H9 (cell line): ENCODE data around the gene HS6ST2. TPM values are rescaled to one million over a fixed set of nuclear protein-coding genes. Genes with fewer than 3 reads are reported as not detected.

Experiments used
- DNase-seq: peaks from one replicate; pipeline ENCODE4 v3.0.0-alpha.2; 2017
- H2AFZ ChIP-seq: one replicate; pipeline ENCODE4 v1.6.1; 2013; ENCODE audit warnings: mild to moderate bottlenecking, low read length, control low read depth, moderate library complexity
- H2AK5ac ChIP-seq: 2 replicates; pipeline ENCODE4 v1.6.1; 2013; ENCODE audit warnings: low read length, control low read depth, mixed read lengths; ENCODE audit not compliant: insufficient read length
- H2BK120ac ChIP-seq: one replicate; pipeline ENCODE4 v1.6.1; 2013; ENCODE audit warnings: low read depth, mild to moderate bottlenecking, low read length, control low read depth, inconsistent platforms; ENCODE audit not compliant: poor library complexity, severe bottlenecking
- H2BK12ac ChIP-seq: 2 replicates; pipeline ENCODE4 v1.6.1; 2013; ENCODE audit warnings: low read length, control low read depth, mixed read lengths, low read depth; ENCODE audit not compliant: insufficient read length
- H2BK15ac ChIP-seq: 2 replicates; pipeline ENCODE4 v1.6.1; 2013; ENCODE audit warnings: low read depth, low read length, control low read depth
- H2BK20ac ChIP-seq: one replicate; pipeline ENCODE4 v1.6.1; 2013; ENCODE audit warnings: low read depth, mild to moderate bottlenecking, low read length, control low read depth, inconsistent platforms; ENCODE audit not compliant: poor library complexity, severe bottlenecking
- H2BK5ac ChIP-seq: 2 replicates; pipeline ENCODE4 v1.6.1; 2013; ENCODE audit warnings: low read length, control low read depth, mixed read lengths; ENCODE audit not compliant: insufficient read length
- H3K14ac ChIP-seq: 2 replicates; pipeline ENCODE4 v1.6.1; 2013; ENCODE audit warnings: low read length, control low read depth; ENCODE audit not compliant: insufficient read depth
- H3K18ac ChIP-seq: 2 replicates; pipeline ENCODE4 v1.6.1; 2013; ENCODE audit warnings: low read depth, mild to moderate bottlenecking, mixed read lengths, low read length, control low read depth; ENCODE audit not compliant: insufficient read length
- H3K23ac ChIP-seq: 2 replicates; pipeline ENCODE4 v1.6.1; 2013; ENCODE audit warnings: low read length, control low read depth, mixed read lengths, low read depth; ENCODE audit not compliant: insufficient read length
- H3K23me2 ChIP-seq: 2 replicates; pipeline ENCODE4 v1.6.1; 2013; ENCODE audit warnings: low read depth, mild to moderate bottlenecking, mixed read lengths, low read length, control low read depth; ENCODE audit not compliant: insufficient read length, poor library complexity, severe bottlenecking
- H3K27ac ChIP-seq: 2 replicates; pipeline ENCODE4 v1.5.1; 2013; ENCODE audit warnings: low read length, control low read depth, mixed read lengths, low read depth; ENCODE audit not compliant: insufficient read length
- H3K27me3 ChIP-seq: 2 replicates; pipeline ENCODE4 v1.6.1; 2013; ENCODE audit warnings: low read length, control low read depth, inconsistent platforms; ENCODE audit not compliant: insufficient read depth
- H3K4ac ChIP-seq: 2 replicates; pipeline ENCODE4 v1.6.1; 2013; ENCODE audit warnings: low read depth, mild to moderate bottlenecking, control low read depth, inconsistent platforms, low read length, moderate library complexity
- H3K4me1 ChIP-seq: 2 replicates; pipeline ENCODE4 v1.6.1; 2013; ENCODE audit warnings: low read length, control low read depth, inconsistent platforms; ENCODE audit not compliant: insufficient read depth
- H3K4me2 ChIP-seq: 2 replicates; pipeline ENCODE4 v1.6.1; 2013; ENCODE audit warnings: low read length, control low read depth, mixed read lengths; ENCODE audit not compliant: insufficient read length, insufficient read depth
- H3K56ac ChIP-seq: 2 replicates; pipeline ENCODE4 v1.6.1; 2013; ENCODE audit warnings: low read depth, mild to moderate bottlenecking, mixed read lengths, low read length, control low read depth; ENCODE audit not compliant: insufficient read length
- H3K79me1 ChIP-seq: 2 replicates; pipeline ENCODE4 v1.6.1; 2013; ENCODE audit warnings: low read depth, mild to moderate bottlenecking, moderate library complexity, low read length, control low read depth, inconsistent platforms; ENCODE audit not compliant: insufficient read depth, poor library complexity, severe bottlenecking
- H3K79me2 ChIP-seq: 2 replicates; pipeline ENCODE4 v1.6.1; 2013; ENCODE audit warnings: low read length, control low read depth, inconsistent platforms; ENCODE audit not compliant: insufficient read depth
- H3K9ac ChIP-seq: 2 replicates; pipeline ENCODE4 v1.6.1; 2013; ENCODE audit warnings: low read length, control low read depth, mixed read lengths; ENCODE audit not compliant: insufficient read length; ENCODE audit errors: extremely low read depth
- H3K9me3 ChIP-seq: one replicate; pipeline ENCODE4 v1.6.1; 2013; ENCODE audit warnings: low read depth, low read length, inconsistent platforms; ENCODE audit not compliant: control insufficient read depth
- H3T11ph ChIP-seq: one replicate; pipeline ENCODE4 v1.6.1; 2013; ENCODE audit warnings: mild to moderate bottlenecking, low read length, control low read depth, inconsistent platforms
- H4K20me1 ChIP-seq: one replicate; pipeline ENCODE4 v1.6.1; 2013; ENCODE audit not compliant: control insufficient read depth, insufficient read length, insufficient read depth
- H4K5ac ChIP-seq: 2 replicates; pipeline ENCODE4 v1.6.1; 2013; ENCODE audit warnings: low read depth, mild to moderate bottlenecking, mixed read lengths, low read length, control low read depth; ENCODE audit not compliant: insufficient read length
- H4K8ac ChIP-seq: replicated peaks from 2 replicates; pipeline ENCODE4 v1.6.1; 2013; ENCODE audit warnings: low read length, control low read depth, mixed read lengths, low read depth; ENCODE audit not compliant: insufficient read length
- H4K91ac ChIP-seq: 2 replicates; pipeline ENCODE4 v1.6.1; 2013; ENCODE audit warnings: low read depth, mild to moderate bottlenecking, moderate library complexity, mixed read lengths, low read length, control low read depth; ENCODE audit not compliant: insufficient read length
- H3K27ac Mint-ChIP-seq, 3 experiments: 2 replicates in 2 of 3; 3 replicates in 1 of 3; pipeline ENCODE4 v1.8.0; 2020 to 2021; ENCODE audit warnings: mixed read lengths in 3 of 3, mild to moderate bottlenecking in 1 of 3, moderate library complexity in 1 of 3
- H3K27me3 Mint-ChIP-seq: 2 replicates; pipeline ENCODE4 v1.8.0; 2021; ENCODE audit warnings: low read depth, mild to moderate bottlenecking, moderate library complexity, mixed read lengths
- H3K36me3 Mint-ChIP-seq, 3 experiments: 2 replicates in 2 of 3; 3 replicates in 1 of 3; pipeline ENCODE4 v1.8.0; 2020 to 2021; ENCODE audit warnings: low read depth in 3 of 3, mixed read lengths in 3 of 3; ENCODE audit not compliant: insufficient read depth in 1 of 3
- H3K4me1 Mint-ChIP-seq, 2 experiments: 2 replicates each; pipeline ENCODE4 v1.8.0; 2020; ENCODE audit warnings: mixed read lengths in 2 of 2
- H3K4me3 Mint-ChIP-seq, 2 experiments: 2 replicates in 1 of 2; 3 replicates in 1 of 2; pipeline ENCODE4 v1.8.0; 2020 to 2021; ENCODE audit warnings: mild to moderate bottlenecking in 2 of 2, mixed read lengths in 2 of 2, moderate library complexity in 1 of 2
- H3K9me3 Mint-ChIP-seq, 2 experiments: 2 replicates in 1 of 2; 3 replicates in 1 of 2; pipeline ENCODE4 v1.8.0; 2020; ENCODE audit warnings: mild to moderate bottlenecking in 2 of 2, mixed read lengths in 2 of 2, moderate library complexity in 1 of 2
- CTCF ChIP-seq: fragments of 200-600 bp; sonication (generic); conservative IDR thresholded peaks from 3 replicates; pipeline ENCODE4 v1.8.0; 2021; ENCODE audit warnings: antibody characterized with exemption, mild to moderate bottlenecking
- WGBS: extraction: QIAGEN DNeasy Blood & Tissue Kit; methylation state at CpG from one replicate; pipeline ENCODE4 v1.1.7; 2013; ENCODE audit warnings: missing lambda C conversion rate, low lambda C conversion rate, mixed read lengths; ENCODE audit not compliant: insufficient read length; ENCODE audit errors: extremely low coverage; 5-methylcytosine and 5-hydroxymethylcytosine counted together
- total RNA-seq: library from RNA; stranded (reverse); gene quantifications from 2 replicates; pipeline ENCODE4 v1.2.1, GENCODE V29; 2021

The HS6ST2 gene
- total RNA-seq, 1 experiment from 2014 or later: 4.8 TPM

- Histone ChIP-seq H3K27me3 (peaks cover 50% of the 10 kb centered on the region), H2BK12ac (no peak overlapping the region), H3K23ac (no peak overlapping the region), H4K8ac (no peak overlapping the region), H3K23me2 (peaks cover 23% of the 10 kb centered on the region), H3T11ph (no peak overlapping the region), H2BK5ac (no peak overlapping the region), H3K27ac (no peak overlapping the region), H4K5ac (no peak overlapping the region), H3K4ac (no peak overlapping the region), H3K14ac (peak overlapping the region; percentile 32; the same call in 1 of the 2 replicates), H3K79me2 (no peaks in the 10 kb centered on the region), H3K18ac (no peak overlapping the region), H2AFZ (no peak overlapping the region), H3K4me1 (peaks cover 20% of the 10 kb centered on the region; the same call in 1 of the 2 replicates), H3K9ac (no peak overlapping the region), H3K4me2 (peak overlapping the region; percentile 68), H2BK15ac (no peak overlapping the region), H2BK120ac (no peak overlapping the region), H3K79me1 (no peaks in the 10 kb centered on the region), H4K20me1 (no peaks in the 10 kb centered on the region), H4K91ac (no peak overlapping the region), H2AK5ac (no peak overlapping the region), H3K9me3 (no peaks in the 10 kb centered on the region), H3K56ac (no peak overlapping the region), H2BK20ac (no peak overlapping the region)
- no CpG with 5 or more reads among the region's 87 CpGs for WGBS
- no peak for TF ChIP-seq CTCF
- peak; percentile 58 for DNase-seq
- no peaks in the 10 kb centered on the region; a peak in 1 of 5 replicates for H3K9me3 Mint-ChIP-seq
- no peak overlapping the region; a peak in 1 of 7 replicates for H3K27ac Mint-ChIP-seq
- H3K4me1 Mint-ChIP-seq: peaks cover 44 to 65% of the 10 kb centered on the region in 2 experiments
- H3K27me3 Mint-ChIP-seq: peaks cover 88% of the 10 kb centered on the region
- H3K36me3 Mint-ChIP-seq: no peaks in the 10 kb centered on the region
- peak overlapping the region; percentile 70 to 88 for H3K4me3 Mint-ChIP-seq
Observed at GRCh38 chrX:132957211-132958090, 978 bp downstream of the HS6ST2 start.
